Measurements from ENCODE around the gene GPRIN1.
"Not testable (repeated sequence)": the region's sequence is repeated elsewhere in the genome, so short reads cannot be mapped to it uniquely, and the experiment has no call there.

The GPRIN1 gene

DNA sequence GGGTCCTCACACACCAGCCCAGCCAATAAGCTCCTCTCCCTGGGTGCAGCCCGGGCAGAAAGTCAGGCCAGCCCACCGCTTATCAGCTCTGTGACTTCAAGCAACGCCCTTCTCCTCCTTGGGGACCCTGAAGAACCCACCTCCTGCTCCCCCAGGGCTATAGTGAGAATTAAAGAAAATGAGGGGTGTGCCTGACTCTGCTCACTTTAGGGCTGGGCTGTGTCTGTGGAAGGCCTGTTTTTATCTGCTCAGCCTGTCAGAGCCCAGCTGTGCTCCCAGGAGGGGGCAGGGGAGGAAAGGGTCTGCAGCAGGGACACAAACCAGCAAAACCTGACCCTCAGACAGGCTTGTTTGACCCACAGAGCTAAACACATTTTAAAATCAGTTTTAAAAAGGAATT, 3.9 kb downstream of the GPRIN1 start:
- DNase-seq (ENCODE audit: low read depth in 1 of 2, low spot score in 1 of 2), result no peak
- no peak for TF ChIP-seq POLR2AphosphoS5 (IDR thresholded peaks at IDR 0.05; ENCODE audit: low read depth)
- TF ChIP-seq, protein P1, sequence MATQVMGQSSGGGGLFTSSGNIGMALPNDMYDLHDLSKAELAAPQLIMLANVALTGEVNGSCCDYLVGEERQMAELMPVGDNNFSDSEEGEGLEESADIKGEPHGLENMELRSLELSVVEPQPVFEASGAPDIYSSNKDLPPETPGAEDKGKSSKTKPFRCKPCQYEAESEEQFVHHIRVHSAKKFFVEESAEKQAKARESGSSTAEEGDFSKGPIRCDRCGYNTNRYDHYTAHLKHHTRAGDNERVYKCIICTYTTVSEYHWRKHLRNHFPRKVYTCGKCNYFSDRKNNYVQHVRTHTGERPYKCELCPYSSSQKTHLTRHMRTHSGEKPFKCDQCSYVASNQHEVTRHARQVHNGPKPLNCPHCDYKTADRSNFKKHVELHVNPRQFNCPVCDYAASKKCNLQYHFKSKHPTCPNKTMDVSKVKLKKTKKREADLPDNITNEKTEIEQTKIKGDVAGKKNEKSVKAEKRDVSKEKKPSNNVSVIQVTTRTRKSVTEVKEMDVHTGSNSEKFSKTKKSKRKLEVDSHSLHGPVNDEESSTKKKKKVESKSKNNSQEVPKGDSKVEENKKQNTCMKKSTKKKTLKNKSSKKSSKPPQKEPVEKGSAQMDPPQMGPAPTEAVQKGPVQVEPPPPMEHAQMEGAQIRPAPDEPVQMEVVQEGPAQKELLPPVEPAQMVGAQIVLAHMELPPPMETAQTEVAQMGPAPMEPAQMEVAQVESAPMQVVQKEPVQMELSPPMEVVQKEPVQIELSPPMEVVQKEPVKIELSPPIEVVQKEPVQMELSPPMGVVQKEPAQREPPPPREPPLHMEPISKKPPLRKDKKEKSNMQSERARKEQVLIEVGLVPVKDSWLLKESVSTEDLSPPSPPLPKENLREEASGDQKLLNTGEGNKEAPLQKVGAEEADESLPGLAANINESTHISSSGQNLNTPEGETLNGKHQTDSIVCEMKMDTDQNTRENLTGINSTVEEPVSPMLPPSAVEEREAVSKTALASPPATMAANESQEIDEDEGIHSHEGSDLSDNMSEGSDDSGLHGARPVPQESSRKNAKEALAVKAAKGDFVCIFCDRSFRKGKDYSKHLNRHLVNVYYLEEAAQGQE (IDR thresholded peaks at IDR 0.05; ENCODE audit: insufficient replicate concordance, low read depth), result no peak
- TF ChIP-seq, protein P2, sequence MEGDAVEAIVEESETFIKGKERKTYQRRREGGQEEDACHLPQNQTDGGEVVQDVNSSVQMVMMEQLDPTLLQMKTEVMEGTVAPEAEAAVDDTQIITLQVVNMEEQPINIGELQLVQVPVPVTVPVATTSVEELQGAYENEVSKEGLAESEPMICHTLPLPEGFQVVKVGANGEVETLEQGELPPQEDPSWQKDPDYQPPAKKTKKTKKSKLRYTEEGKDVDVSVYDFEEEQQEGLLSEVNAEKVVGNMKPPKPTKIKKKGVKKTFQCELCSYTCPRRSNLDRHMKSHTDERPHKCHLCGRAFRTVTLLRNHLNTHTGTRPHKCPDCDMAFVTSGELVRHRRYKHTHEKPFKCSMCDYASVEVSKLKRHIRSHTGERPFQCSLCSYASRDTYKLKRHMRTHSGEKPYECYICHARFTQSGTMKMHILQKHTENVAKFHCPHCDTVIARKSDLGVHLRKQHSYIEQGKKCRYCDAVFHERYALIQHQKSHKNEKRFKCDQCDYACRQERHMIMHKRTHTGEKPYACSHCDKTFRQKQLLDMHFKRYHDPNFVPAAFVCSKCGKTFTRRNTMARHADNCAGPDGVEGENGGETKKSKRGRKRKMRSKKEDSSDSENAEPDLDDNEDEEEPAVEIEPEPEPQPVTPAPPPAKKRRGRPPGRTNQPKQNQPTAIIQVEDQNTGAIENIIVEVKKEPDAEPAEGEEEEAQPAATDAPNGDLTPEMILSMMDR (IDR thresholded peaks at IDR 0.05; ENCODE audit: insufficient read depth, low read length), result no peak
- TF ChIP-seq GABPA (IDR thresholded peaks at IDR 0.05; ENCODE audit: low read depth), result no peak
- no peak for TF ChIP-seq SPI1 (IDR thresholded peaks at IDR 0.05; ENCODE audit: borderline replicate concordance, low read depth)
- H3K27ac ChIP-seq (replicated peaks), result no peak overlapping the region
- H3K27me3 ChIP-seq (ENCODE audit: insufficient read depth, poor library complexity, severe bottlenecking), result peaks cover 18% of the 10 kb centered on the region
- H3K4me3 ChIP-seq (replicated peaks; ENCODE audit: insufficient read depth, low read length), result no peak overlapping the region

DNA sequence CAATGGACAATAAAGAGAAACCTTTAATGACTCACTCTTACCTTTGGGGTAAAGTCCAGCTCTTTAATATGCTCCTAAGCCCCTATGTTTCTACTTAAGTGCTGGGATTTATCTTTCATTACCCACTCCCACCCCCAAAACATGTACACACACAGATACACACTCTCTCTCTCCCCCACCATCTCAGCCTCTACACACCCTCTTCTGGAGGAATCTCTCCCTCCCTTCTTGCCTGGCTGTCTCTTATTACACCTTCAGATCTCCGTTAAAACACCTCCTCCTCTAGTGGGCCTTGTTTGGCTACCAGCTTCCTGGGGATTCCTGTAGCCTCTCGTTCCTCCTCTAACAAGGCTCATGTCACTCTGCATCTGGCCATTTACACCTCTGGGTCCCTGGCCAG, 6.9 kb downstream of the GPRIN1 start:
- peaks cover 9% of the 10 kb centered on the region for H3K27me3 ChIP-seq (ENCODE audit: insufficient read depth, poor library complexity, severe bottlenecking)
- no peak for TF ChIP-seq GABPA (IDR thresholded peaks at IDR 0.05; ENCODE audit: low read depth)
- no peak for TF ChIP-seq POLR2AphosphoS5 (IDR thresholded peaks at IDR 0.05; ENCODE audit: low read depth)
- TF ChIP-seq, protein P2 (IDR thresholded peaks at IDR 0.05; ENCODE audit: insufficient read depth, low read length), result no peak
- TF ChIP-seq SPI1 (IDR thresholded peaks at IDR 0.05; ENCODE audit: borderline replicate concordance, low read depth), result no peak
- TF ChIP-seq, protein P1 (IDR thresholded peaks at IDR 0.05; ENCODE audit: insufficient replicate concordance, low read depth), result no peak

DNA sequence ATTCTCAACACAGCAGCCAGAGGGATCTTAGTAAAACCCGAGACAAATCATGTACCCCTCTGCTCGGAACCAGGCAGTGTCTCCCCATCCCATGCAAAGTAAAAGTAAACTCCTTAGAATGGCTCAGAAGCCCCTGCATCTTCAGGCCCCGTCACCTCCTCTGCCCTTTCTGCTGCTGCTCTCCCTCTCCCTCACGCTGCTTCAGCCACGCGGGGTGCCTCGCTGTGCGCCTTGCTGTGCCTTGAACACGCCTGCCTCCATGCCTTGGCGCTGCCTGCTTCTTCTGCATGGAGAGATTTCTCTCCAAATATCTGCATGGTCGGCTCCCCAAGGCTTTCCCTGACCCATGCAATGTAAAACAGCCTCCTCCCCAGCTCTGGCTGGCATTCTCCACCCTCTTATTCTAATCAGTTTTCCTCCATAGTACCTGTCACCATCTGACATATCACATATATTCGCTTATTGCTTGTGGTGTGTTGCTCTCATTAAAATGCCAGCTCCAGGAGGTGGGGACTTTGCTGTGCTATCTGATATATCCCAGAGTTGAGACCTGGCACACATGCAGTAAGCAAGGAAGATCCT, 8.0 kb downstream of the GPRIN1 start:
- no peak overlapping the region for H3K27ac ChIP-seq (replicated peaks)
- no peak overlapping the region for H3K4me3 ChIP-seq (replicated peaks; ENCODE audit: insufficient read depth, low read length)
- no peak for DNase-seq (ENCODE audit: low read depth in 1 of 2, low spot score in 1 of 2)
- TF ChIP-seq GABPA (IDR thresholded peaks at IDR 0.05; ENCODE audit: low read depth) (no peak), POLR2AphosphoS5 (IDR thresholded peaks at IDR 0.05; ENCODE audit: low read depth) (no peak)
- H3K27me3 ChIP-seq (ENCODE audit: insufficient read depth, poor library complexity, severe bottlenecking), result peaks cover 17% of the 10 kb centered on the region

More for the DNA sequence above, 6.9 kb downstream of the GPRIN1 start:
- Histone ChIP-seq H3K4me3 (replicated peaks; ENCODE audit: insufficient read depth, low read length) (no peak overlapping the region), H3K27ac (replicated peaks) (no peak overlapping the region)
- DNase-seq (ENCODE audit: low read depth in 1 of 2, low spot score in 1 of 2), result no peak

DNA sequence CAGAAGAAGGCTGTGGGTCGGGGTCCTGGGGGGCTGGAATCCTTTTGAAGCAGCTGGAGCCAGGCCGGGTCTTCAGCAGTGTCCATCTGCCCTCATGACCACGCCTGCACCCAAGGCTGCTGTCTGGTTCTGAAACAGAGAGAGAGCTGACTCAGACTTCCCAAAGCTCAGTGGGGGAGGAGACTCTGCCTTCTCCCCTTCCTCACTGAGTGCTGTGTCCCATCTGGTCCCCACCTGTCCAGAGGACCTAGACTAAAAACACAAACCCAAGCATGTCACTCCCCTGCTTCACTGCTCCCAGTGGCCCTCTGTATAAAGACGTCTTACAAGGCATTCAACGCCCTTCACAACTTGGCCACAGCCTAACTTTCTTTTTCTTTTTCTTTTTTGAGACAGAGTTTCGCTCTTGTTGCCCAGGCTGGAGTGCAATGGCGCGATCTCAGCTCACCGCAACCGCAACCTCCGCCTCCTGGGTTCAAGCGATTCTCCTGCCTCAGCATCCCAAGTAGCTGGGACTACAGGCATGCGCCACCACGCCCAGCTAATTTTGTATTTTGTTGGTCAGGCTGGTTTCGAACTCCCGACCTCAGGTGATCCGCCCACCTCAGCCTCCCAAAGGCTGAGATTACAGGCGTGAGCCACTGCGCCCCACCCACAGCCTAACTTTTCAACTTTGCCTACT, 10.1 kb downstream of the GPRIN1 start:
- not testable (repeated sequence) for DNase-seq (ENCODE audit: low read depth in 1 of 2, low spot score in 1 of 2); H3K27ac ChIP-seq (replicated peaks); H3K4me3 ChIP-seq (replicated peaks; ENCODE audit: insufficient read depth, low read length)
- H3K27me3 ChIP-seq (ENCODE audit: insufficient read depth, poor library complexity, severe bottlenecking), result peaks cover 20% of the 10 kb centered on the region

Data from HL-60 (cell line).